WTC11 (cell line): ENCODE measurements around the gene SLC38A8.

Source experiments
- CDX4 ChIP-seq: fragments of 250-450 bp; sonication (Bioruptor Pico); IDR thresholded peaks from 2 replicates; pipeline ENCODE4 v1.9.0; 2021; ENCODE audit warnings: moderate library complexity, mild to moderate bottlenecking, inconsistent platforms, borderline replicate concordance
- CREB1 ChIP-seq: sonication (generic); formaldehyde crosslinking; IDR thresholded peaks from 2 replicates; pipeline ENCODE4 v1.8.0; 2023; ENCODE audit warnings: mild to moderate bottlenecking, missing genetic modification reagents
- CTCF ChIP-seq: fragments of 200-600 bp; IDR thresholded peaks from 2 replicates; pipeline ENCODE4 v1.8.0; 2022; ENCODE audit warnings: antibody characterized with exemption
- ERG ChIP-seq: fragments of 250-450 bp; sonication (Bioruptor Pico); IDR thresholded peaks from 2 replicates; pipeline ENCODE4 v1.8.0; 2021; ENCODE audit warnings: mild to moderate bottlenecking
- ETV6 ChIP-seq: sonication (generic); formaldehyde crosslinking; IDR thresholded peaks from 2 replicates; pipeline ENCODE4 v1.8.1; 2022; ENCODE audit warnings: mild to moderate bottlenecking, missing genetic modification reagents
- TCF7 ChIP-seq: sonication (generic); formaldehyde crosslinking; IDR thresholded peaks from 2 replicates; pipeline ENCODE4 v1.8.0; 2022; ENCODE audit warnings: mild to moderate bottlenecking, low read depth, missing genetic modification reagents, moderate library complexity

- TF ChIP-seq CTCF, result no peak
- TF ChIP-seq CREB1 (CRISPR knock-in tag), result no peak
- no peak for TF ChIP-seq ERG (CRISPR knock-in tag)
- no peak for TF ChIP-seq TCF7 (CRISPR knock-in tag)
- TF ChIP-seq CDX4, result no peak
- TF ChIP-seq ETV6 (CRISPR knock-in tag), result no peak
Observed at GRCh38 chr16:84004442-84004841, 38.2 kb downstream of the SLC38A8 start.
